ENCODE results near the gene TSPAN5.

GRCh38 chr4:98687876-98688275, 29.5 kb upstream of the TSPAN5 start:
- TF ChIP-seq EZH2phosphoT487 (IDR thresholded peaks at IDR 0.05; ENCODE audit: borderline replicate concordance) (no peak), CTCF (conservative IDR thresholded peaks at IDR 0.05; ENCODE audit: low read length) (no peak)
